HG03064 (cell line): ENCODE data around the gene ZNF555.
"Not testable (repeated sequence)": the region's sequence is repeated elsewhere in the genome, so short reads cannot be mapped to it uniquely, and the experiment has no call there.

ENCODE experiments used
- ATAC-seq: cut with Tn5 transposase; IDR thresholded peaks from one replicate; pipeline ENCODE4 v1.9.1; 2021; ENCODE audit warnings: low read depth; ENCODE audit not compliant: unreplicated experiment

Gene ZNF555

GRCh38 chr19:2806736-2807378, 34.4 kb upstream of the ZNF555 start:
- no peak for ATAC-seq

GRCh38 chr19:2807379-2808128, 33.7 kb upstream of the ZNF555 start:
- ATAC-seq, result no peak

GRCh38 chr19:2808129-2808941, 32.9 kb upstream of the ZNF555 start:
- no peak for ATAC-seq

GRCh38 chr19:2809387-2810140, 31.7 kb upstream of the ZNF555 start:
- ATAC-seq, result no peak

- ATAC-seq, result no peak
Observed at GRCh38 chr19:2810141-2811091, 30.9 kb upstream of the ZNF555 start.

GRCh38 chr19:2811221-2811722, 30.0 kb upstream of the ZNF555 start:
- ATAC-seq, result no peak

- ATAC-seq, result no peak
Observed at GRCh38 chr19:2811735-2812413, 29.4 kb upstream of the ZNF555 start.

GRCh38 chr19:2812414-2813234, 28.7 kb upstream of the ZNF555 start:
- no peak for ATAC-seq

- no peak for ATAC-seq
Observed at GRCh38 chr19:2813235-2814160, 27.8 kb upstream of the ZNF555 start.

GRCh38 chr19:2814426-2814825, 26.8 kb upstream of the ZNF555 start:
- ATAC-seq, result no peak

- no peak for ATAC-seq
Observed at GRCh38 chr19:2815191-2815614, 26.1 kb upstream of the ZNF555 start.

GRCh38 chr19:2815923-2816322, 25.4 kb upstream of the ZNF555 start:
- ATAC-seq, result no peak

GRCh38 chr19:2816641-2817040, 24.6 kb upstream of the ZNF555 start:
- ATAC-seq, result no peak

GRCh38 chr19:2817237-2817829, 23.9 kb upstream of the ZNF555 start:
- not testable (repeated sequence) for ATAC-seq

- ATAC-seq, result no peak
Observed at GRCh38 chr19:2819540-2820111, 21.6 kb upstream of the ZNF555 start, which contains the start of gene ZNF554. Gene ZNF554, plus strand, starts transcription at chr19:2819868. Its CDS starts 204 bp downstream, at chr19:2820072.

GRCh38 chr19:2820112-2820702, 21.1 kb upstream of the ZNF555 start:
- no peak for ATAC-seq
